Karpas-422 (cell line): ENCODE data around the gene MED27. TPM values are rescaled to one million over a fixed set of nuclear protein-coding genes. Genes with fewer than 3 reads are reported as not detected.

Experiments
- DNase-seq: peaks from one replicate; pipeline ENCODE4 v3.0.0-alpha.2; 2015
- H2AFZ ChIP-seq: fragments of 200-600 bp; sonication (generic); 2 replicates; pipeline ENCODE4 v1.6.1; 2014; ENCODE audit warnings: antibody characterized with exemption, low read length, mixed read lengths
- H3K27ac ChIP-seq: fragments of 200-600 bp; sonication (generic); 2 replicates; pipeline ENCODE4 v1.5.1; 2014; ENCODE audit warnings: mild to moderate bottlenecking, low read length, moderate library complexity
- H3K27me3 ChIP-seq: fragments of 200-600 bp; sonication (generic); 2 replicates; pipeline ENCODE4 v1.6.1; 2014; ENCODE audit warnings: low read length, mixed read lengths
- H3K36me3 ChIP-seq: fragments of 200-600 bp; sonication (generic); 2 replicates; pipeline ENCODE4 v1.6.1; 2014; ENCODE audit warnings: low read length, mixed read lengths; ENCODE audit not compliant: insufficient read depth
- H3K4me1 ChIP-seq: fragments of 200-600 bp; sonication (generic); 2 replicates; pipeline ENCODE4 v1.6.1; 2014; ENCODE audit warnings: mild to moderate bottlenecking, low read length, mixed read lengths
- H3K4me2 ChIP-seq: fragments of 200-600 bp; sonication (generic); 2 replicates; pipeline ENCODE4 v1.6.1; 2014; ENCODE audit warnings: low read length, low read depth, mild to moderate bottlenecking; ENCODE audit not compliant: poor library complexity, severe bottlenecking
- H3K4me3 ChIP-seq: fragments of 200-600 bp; sonication (generic); 2 replicates; pipeline ENCODE4 v1.5.1; 2014; ENCODE audit warnings: mild to moderate bottlenecking, antibody characterized with exemption, low read length, mixed read lengths
- H3K79me2 ChIP-seq: fragments of 200-600 bp; sonication (generic); 2 replicates; pipeline ENCODE4 v1.6.1; 2014; ENCODE audit warnings: mild to moderate bottlenecking, low read length, mixed read lengths
- H3K9ac ChIP-seq: fragments of 200-600 bp; sonication (generic); 2 replicates; pipeline ENCODE4 v1.6.0; 2014; ENCODE audit warnings: low read length
- H3K9me2 ChIP-seq: fragments of 200-600 bp; sonication (generic), shearing (Covaris generic); replicated peaks from 2 replicates; pipeline ENCODE4 v1.6.0; 2014; ENCODE audit warnings: mild to moderate bottlenecking, low read length, moderate library complexity; ENCODE audit not compliant: insufficient read depth
- H3K9me3 ChIP-seq: fragments of 300-700, 200-600 bp; sonication (generic); 2 replicates; pipeline ENCODE4 v1.6.1; 2014; ENCODE audit warnings: low read length, mixed read lengths
- H4K20me1 ChIP-seq: fragments of 200-600 bp; sonication (generic); 2 replicates; pipeline ENCODE4 v1.6.1; 2014; ENCODE audit warnings: mild to moderate bottlenecking, antibody characterized with exemption, low read length, low read depth; ENCODE audit not compliant: insufficient read depth
- total RNA-seq: library from RNA; depleted of rRNA; stranded (reverse); fragments of >200 nt; shearing (Covaris generic); gene quantifications from 2 replicates; pipeline ENCODE4 v1.2.3, GENCODE V29; 2014; ENCODE audit warnings: low replicate concordance

Gene MED27
- total RNA-seq, 1 experiment from 2014 or later = 19.8 TPM

- Histone ChIP-seq H3K4me2 (no peak overlapping the region), H3K9me2 (no peaks in the 10 kb centered on the region), H3K9me3 (no peaks in the 10 kb centered on the region), H2AFZ (no peak overlapping the region), H3K36me3 (no peaks in the 10 kb centered on the region), H3K4me1 (no peaks in the 10 kb centered on the region), H3K27ac (no peak overlapping the region), H4K20me1 (0 out of 2 replicates have a peak, but pooled peaks cover 5% of the 10 kb centered on the region), H3K79me2 (peaks cover 10% of the 10 kb centered on the region; the same call in 1 of the 2 replicates), H3K4me3 (no peak overlapping the region), H3K27me3 (no peaks in the 10 kb centered on the region), H3K9ac (no peak overlapping the region)
- no peak for DNase-seq
These were observed 78.1 kb downstream of the MED27 start for GRCh38 chr9:132001567-132001966.

- Histone ChIP-seq H2AFZ (no peak overlapping the region), H3K36me3 (no peaks in the 10 kb centered on the region), H3K4me2 (no peak overlapping the region), H3K9me3 (no peaks in the 10 kb centered on the region), H3K4me3 (no peak overlapping the region), H4K20me1 (0 out of 2 replicates have a peak, but pooled peaks cover 5% of the 10 kb centered on the region), H3K9ac (no peak overlapping the region), H3K27ac (no peak overlapping the region), H3K27me3 (no peaks in the 10 kb centered on the region), H3K79me2 (peaks cover 10% of the 10 kb centered on the region; the same call in 1 of the 2 replicates), H3K9me2 (no peaks in the 10 kb centered on the region), H3K4me1 (no peaks in the 10 kb centered on the region)
- no peak for DNase-seq
These were observed 79.0 kb downstream of the MED27 start for GRCh38 chr9:132000659-132001058.

GRCh38 chr9:131999692-132000551 is 79.7 kb downstream of the MED27 start:
- Histone ChIP-seq H3K4me3 (no peak overlapping the region), H3K27ac (no peak overlapping the region), H3K9me2 (no peaks in the 10 kb centered on the region), H3K9ac (no peak overlapping the region), H3K4me1 (no peaks in the 10 kb centered on the region), H4K20me1 (0 out of 2 replicates have a peak, but pooled peaks cover 5% of the 10 kb centered on the region), H3K79me2 (peaks cover 10% of the 10 kb centered on the region; the same call in 1 of the 2 replicates), H3K36me3 (no peaks in the 10 kb centered on the region), H3K4me2 (no peak overlapping the region), H3K9me3 (no peaks in the 10 kb centered on the region), H2AFZ (no peak overlapping the region), H3K27me3 (no peaks in the 10 kb centered on the region)
- no peak for DNase-seq

DNA sequence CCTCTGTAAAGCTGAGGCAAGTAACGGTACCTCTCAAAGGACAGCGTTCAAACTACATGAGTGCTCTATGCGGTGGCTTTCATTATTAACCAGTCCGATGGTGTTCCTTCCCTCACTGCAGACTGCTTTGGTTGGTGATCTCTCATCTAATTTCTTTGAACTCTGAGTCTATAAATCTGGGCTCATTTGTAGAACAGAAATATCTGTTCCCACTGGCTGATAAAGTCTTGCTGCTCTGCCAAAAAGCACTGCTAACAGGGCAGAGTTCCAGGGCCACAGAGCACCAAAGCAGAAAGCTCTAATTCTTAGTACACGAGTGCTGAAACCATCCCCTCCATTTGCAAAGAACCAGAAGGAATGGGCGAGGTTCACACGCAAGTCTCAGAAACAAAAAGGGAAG is 81.9 kb downstream of the MED27 start:
- no peaks in the 10 kb centered on the region for H4K20me1 ChIP-seq

GRCh38 chr9:131997076-131997475 is 82.6 kb downstream of the MED27 start:
- H3K27ac ChIP-seq = no peak overlapping the region
- H3K4me3 ChIP-seq = no peak overlapping the region
- H4K20me1 ChIP-seq = no peaks in the 10 kb centered on the region
- H3K9me3 ChIP-seq = no peaks in the 10 kb centered on the region
- H2AFZ ChIP-seq = no peak overlapping the region
- DNase-seq = no peak
- H3K79me2 ChIP-seq = peaks cover 10% of the 10 kb centered on the region; the same call in 1 of the 2 replicates
- H3K27me3 ChIP-seq = no peaks in the 10 kb centered on the region
- no peaks in the 10 kb centered on the region for H3K4me1 ChIP-seq
- H3K9ac ChIP-seq = no peak overlapping the region
- no peak overlapping the region for H3K4me2 ChIP-seq
- no peaks in the 10 kb centered on the region for H3K9me2 ChIP-seq
- no peaks in the 10 kb centered on the region for H3K36me3 ChIP-seq

More for the DNA sequence above, 81.9 kb downstream of the MED27 start:
- H3K79me2 ChIP-seq = peaks cover 10% of the 10 kb centered on the region; the same call in 1 of the 2 replicates
- no peaks in the 10 kb centered on the region for H3K36me3 ChIP-seq
- H3K27ac ChIP-seq = no peak overlapping the region
- H3K4me2 ChIP-seq = no peak overlapping the region
- no peak overlapping the region for H3K9ac ChIP-seq
- no peaks in the 10 kb centered on the region for H3K9me3 ChIP-seq
- H3K4me3 ChIP-seq = no peak overlapping the region
- DNase-seq = no peak
- H2AFZ ChIP-seq = no peak overlapping the region
- H3K4me1 ChIP-seq = no peaks in the 10 kb centered on the region
- no peaks in the 10 kb centered on the region for H3K9me2 ChIP-seq
- no peaks in the 10 kb centered on the region for H3K27me3 ChIP-seq

- H3K4me2 ChIP-seq = no peak overlapping the region
- H3K79me2 ChIP-seq = peaks cover 14% of the 10 kb centered on the region; the same call in 1 of the 2 replicates
- H3K9me2 ChIP-seq = no peaks in the 10 kb centered on the region
- no peak overlapping the region for H3K27ac ChIP-seq
- DNase-seq = no peak
- no peaks in the 10 kb centered on the region for H3K9me3 ChIP-seq
- H3K4me1 ChIP-seq = peaks cover 5% of the 10 kb centered on the region; the same call in 1 of the 2 replicates
- no peaks in the 10 kb centered on the region for H3K27me3 ChIP-seq
- no peak overlapping the region for H2AFZ ChIP-seq
- H4K20me1 ChIP-seq = peaks cover 7% of the 10 kb centered on the region; the same call in 1 of the 2 replicates
- H3K36me3 ChIP-seq = no peaks in the 10 kb centered on the region
- H3K9ac ChIP-seq = no peak overlapping the region
- H3K4me3 ChIP-seq = no peak overlapping the region
These were observed 84.3 kb downstream of the MED27 start for GRCh38 chr9:131995382-131995781.

GRCh38 chr9:131994364-131995125 is 85.1 kb downstream of the MED27 start:
- H3K79me2 ChIP-seq = peaks cover 10% of the 10 kb centered on the region; the same call in 1 of the 2 replicates
- no peaks in the 10 kb centered on the region for H3K36me3 ChIP-seq
- H2AFZ ChIP-seq = no peak overlapping the region
- H3K4me2 ChIP-seq = no peak overlapping the region
- no peak overlapping the region for H3K4me3 ChIP-seq
- no peaks in the 10 kb centered on the region for H3K27me3 ChIP-seq
- H3K9me3 ChIP-seq = no peaks in the 10 kb centered on the region
- H3K9ac ChIP-seq = no peak overlapping the region
- no peak overlapping the region for H3K27ac ChIP-seq
- H4K20me1 ChIP-seq = peaks cover 8% of the 10 kb centered on the region; the same call in 1 of the 2 replicates
- peaks cover 5% of the 10 kb centered on the region; the same call in 1 of the 2 replicates for H3K4me1 ChIP-seq
- DNase-seq = no peak
- H3K9me2 ChIP-seq = no peaks in the 10 kb centered on the region
